Measurements from ENCODE around the gene DNAH14. TPM values are rescaled to one million over a fixed set of nuclear protein-coding genes. Genes with fewer than 3 reads are reported as not detected.
A peak's percentile ranks its signal among the peaks of the same experiment; 100 is the strongest.

The DNAH14 gene
- total RNA-seq, 1 experiment from 2014 or later, result 39.7 TPM

DNA sequence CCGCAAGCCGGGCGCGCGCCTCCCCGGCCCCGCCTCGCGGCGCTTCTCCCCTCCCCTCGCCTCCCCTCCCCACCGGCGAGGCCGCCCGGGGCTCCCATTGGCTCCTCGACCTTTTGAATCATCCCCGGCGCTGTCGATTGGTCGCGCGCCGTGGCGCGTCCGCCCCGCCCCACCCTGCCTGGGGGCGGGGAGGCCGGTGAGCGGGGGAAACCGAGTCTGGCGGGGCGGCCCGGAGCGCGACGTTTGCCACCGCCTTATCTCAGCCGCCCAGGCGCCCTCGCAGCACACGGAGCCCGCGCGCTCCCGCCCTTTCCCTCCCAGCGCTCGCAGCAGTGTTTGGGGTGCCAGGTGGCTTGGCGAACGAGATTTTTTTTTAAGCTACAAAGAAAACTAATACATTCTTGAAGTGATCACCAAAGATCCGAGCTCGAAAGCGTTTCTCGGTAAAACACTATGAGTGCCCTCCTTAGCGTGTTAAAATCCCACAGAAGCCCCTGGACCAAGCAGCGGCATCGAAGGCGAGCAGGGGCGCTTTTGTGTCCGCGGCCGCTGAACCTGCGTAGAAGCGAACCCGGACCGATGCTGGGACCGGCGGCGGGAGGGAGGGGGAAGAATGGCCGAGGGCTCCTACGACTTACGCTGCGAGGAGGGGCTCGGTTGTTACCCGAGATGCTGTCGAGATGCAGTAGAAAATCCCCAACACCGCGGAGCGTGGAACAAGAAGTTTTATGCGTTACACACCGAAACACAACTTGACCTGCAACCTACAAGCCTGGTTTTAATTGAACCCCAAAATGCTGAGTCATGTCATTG, 498.8 kb downstream of the DNAH14 start:
- TF ChIP-seq, protein P1, sequence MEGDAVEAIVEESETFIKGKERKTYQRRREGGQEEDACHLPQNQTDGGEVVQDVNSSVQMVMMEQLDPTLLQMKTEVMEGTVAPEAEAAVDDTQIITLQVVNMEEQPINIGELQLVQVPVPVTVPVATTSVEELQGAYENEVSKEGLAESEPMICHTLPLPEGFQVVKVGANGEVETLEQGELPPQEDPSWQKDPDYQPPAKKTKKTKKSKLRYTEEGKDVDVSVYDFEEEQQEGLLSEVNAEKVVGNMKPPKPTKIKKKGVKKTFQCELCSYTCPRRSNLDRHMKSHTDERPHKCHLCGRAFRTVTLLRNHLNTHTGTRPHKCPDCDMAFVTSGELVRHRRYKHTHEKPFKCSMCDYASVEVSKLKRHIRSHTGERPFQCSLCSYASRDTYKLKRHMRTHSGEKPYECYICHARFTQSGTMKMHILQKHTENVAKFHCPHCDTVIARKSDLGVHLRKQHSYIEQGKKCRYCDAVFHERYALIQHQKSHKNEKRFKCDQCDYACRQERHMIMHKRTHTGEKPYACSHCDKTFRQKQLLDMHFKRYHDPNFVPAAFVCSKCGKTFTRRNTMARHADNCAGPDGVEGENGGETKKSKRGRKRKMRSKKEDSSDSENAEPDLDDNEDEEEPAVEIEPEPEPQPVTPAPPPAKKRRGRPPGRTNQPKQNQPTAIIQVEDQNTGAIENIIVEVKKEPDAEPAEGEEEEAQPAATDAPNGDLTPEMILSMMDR (conservative IDR thresholded peaks at IDR 0.05), result no peak
- Histone ChIP-seq H3K79me2 (ENCODE audit: insufficient read depth, low read length) (peaks cover 31% of the 10 kb centered on the region), H3K18ac (ENCODE audit: insufficient read length, low read depth, low read length) (peak overlapping the region; percentile 92), H3K27me3 (ENCODE audit: insufficient read depth, low read length) (no peaks in the 10 kb centered on the region), H3K4me1 (ENCODE audit: insufficient read depth, low read length) (peaks cover 15% of the 10 kb centered on the region; the same call in 1 of the 2 replicates), H3K79me1 (ENCODE audit: insufficient read depth, low read depth, low read length, poor library complexity, severe bottlenecking) (peaks cover 2% of the 10 kb centered on the region), H3K4me2 (ENCODE audit: insufficient read depth, insufficient read length, low read length) (peak overlapping the region; percentile 91), H2AFZ (ENCODE audit: low read length) (no peak overlapping the region), H2BK15ac (ENCODE audit: low read depth, low read length) (no peak overlapping the region), H3K23me2 (ENCODE audit: insufficient read length, low read depth, low read length, poor library complexity, severe bottlenecking) (peaks cover 16% of the 10 kb centered on the region), H2BK20ac (ENCODE audit: low read depth, low read length, poor library complexity, severe bottlenecking) (no peak overlapping the region), H4K91ac (ENCODE audit: insufficient read length, low read depth, low read length) (no peak overlapping the region), H3K23ac (ENCODE audit: insufficient read length, low read depth, low read length) (no peak overlapping the region), H3K9ac (ENCODE audit: extremely low read depth, insufficient read length, low read length) (peak overlapping the region; percentile 79), H3K56ac (ENCODE audit: insufficient read length, low read depth, low read length) (no peak overlapping the region), H2BK5ac (ENCODE audit: insufficient read length, low read length) (no peak overlapping the region), H3T11ph (ENCODE audit: low read length) (peak overlapping the region; percentile 6), H4K8ac (replicated peaks; ENCODE audit: insufficient read length, low read depth, low read length) (no peak overlapping the region), H4K20me1 (ENCODE audit: control insufficient read depth, insufficient read depth, insufficient read length) (no peaks in the 10 kb centered on the region), H2BK12ac (ENCODE audit: insufficient read length, low read depth, low read length) (no peak overlapping the region), H3K27ac (ENCODE audit: insufficient read length, low read depth, low read length) (peak overlapping the region; percentile 31), H2AK5ac (ENCODE audit: insufficient read length, low read length) (no peak overlapping the region), H4K5ac (ENCODE audit: insufficient read length, low read depth, low read length) (no peak overlapping the region), H2BK120ac (ENCODE audit: low read depth, low read length, poor library complexity, severe bottlenecking) (no peak overlapping the region), H3K4ac (ENCODE audit: low read depth, low read length) (no peak overlapping the region; the same call in 1 of the 2 replicates), H3K14ac (ENCODE audit: insufficient read depth, low read length) (peak overlapping the region; percentile 92), H3K9me3 (ENCODE audit: control insufficient read depth, low read depth, low read length) (no peaks in the 10 kb centered on the region)
- WGBS (ENCODE audit: extremely low coverage, insufficient read length, low lambda C conversion rate), result no CpG with 5 or more reads among the region's 81 CpGs
- DNase-seq, result peak; percentile 92
- H3K36me3 Mint-ChIP-seq (ENCODE audit: insufficient read depth in 1 of 3, low read depth in 3 of 3), result peaks cover 2 to 10% (median 5%) of the 10 kb centered on the region in 3 experiments; a peak in 6 of 7 replicates
- peak overlapping the region; percentile 84 to 95 (median 89); a peak in 6 of 7 replicates for H3K27ac Mint-ChIP-seq
- peaks cover 22% of the 10 kb centered on the region for H3K27me3 Mint-ChIP-seq (ENCODE audit: low read depth)
- peaks cover 45 to 49% of the 10 kb centered on the region in 2 experiments for H3K4me1 Mint-ChIP-seq
- peak overlapping the region; percentile 89 to 90 for H3K4me3 Mint-ChIP-seq
- H3K9me3 Mint-ChIP-seq, result peaks cover 16 to 17% of the 10 kb centered on the region in 2 experiments
